NCI-H1436 treated with DMSO at 0.1 percent for 48 hours (cell line): ENCODE results near the gene IGSF21.

Source experiments
- DNase-seq: peaks from one replicate; lab custom pipeline; 2025; lab: John Stamatoyannopoulos, UW

Gene IGSF21

GRCh38 chr1:18263547-18264120 lies 156.0 kb downstream of the IGSF21 start:
- DNase-seq: no peak

DNA sequence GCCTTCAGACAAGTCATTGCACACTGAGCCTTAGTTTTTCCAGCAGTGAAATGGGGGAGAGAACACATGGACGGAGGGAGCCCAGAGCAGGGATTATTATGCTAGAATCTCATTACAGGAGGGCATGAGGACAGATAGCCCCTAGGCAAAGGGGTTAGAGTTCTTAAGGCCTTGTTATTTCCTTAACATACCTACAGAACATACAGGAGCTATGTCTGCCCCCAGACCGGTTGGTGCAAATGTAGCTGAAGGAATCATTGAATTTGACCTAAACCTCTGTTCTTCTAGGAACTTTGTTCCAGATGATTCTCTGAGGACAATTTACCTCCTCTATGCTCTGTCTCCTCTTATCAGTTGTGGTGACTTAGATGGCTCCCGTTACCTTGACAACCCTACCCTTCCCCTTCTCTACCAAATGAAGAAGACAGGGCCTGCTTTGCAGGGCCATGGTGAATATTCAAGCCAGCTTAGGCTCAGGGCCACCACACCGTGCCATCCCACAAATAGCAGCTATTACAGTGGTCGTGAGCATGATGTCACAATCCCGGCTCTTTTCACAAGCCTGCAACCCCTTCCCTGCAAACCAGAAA lies 156.9 kb downstream of the IGSF21 start:
- DNase-seq: no peak

- DNase-seq: no peak
Measured at GRCh38 chr1:18265641-18266040, 158.0 kb downstream of the IGSF21 start.

- no peak for DNase-seq
Measured at GRCh38 chr1:18266391-18266790, 158.8 kb downstream of the IGSF21 start.

DNA sequence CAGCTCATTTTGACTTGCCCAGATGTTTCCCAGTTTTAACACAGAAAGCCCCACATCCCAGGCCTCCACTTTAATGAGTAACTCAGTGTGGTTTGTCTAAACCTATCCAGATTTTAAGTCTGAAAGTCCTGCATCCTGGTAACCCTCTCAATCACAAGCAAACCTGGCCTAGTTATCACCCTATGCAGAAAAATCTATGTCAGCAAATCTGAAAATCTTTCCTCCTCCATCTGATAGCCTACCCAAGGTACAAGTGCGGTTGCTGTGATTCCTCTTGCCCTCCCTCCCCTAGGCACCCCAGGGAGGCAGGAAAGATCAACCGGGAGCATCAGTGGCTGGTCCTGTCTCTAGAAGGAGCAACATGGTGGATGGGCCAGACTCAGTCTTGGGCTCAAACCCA lies 163.7 kb downstream of the IGSF21 start:
- no peak for DNase-seq

DNA sequence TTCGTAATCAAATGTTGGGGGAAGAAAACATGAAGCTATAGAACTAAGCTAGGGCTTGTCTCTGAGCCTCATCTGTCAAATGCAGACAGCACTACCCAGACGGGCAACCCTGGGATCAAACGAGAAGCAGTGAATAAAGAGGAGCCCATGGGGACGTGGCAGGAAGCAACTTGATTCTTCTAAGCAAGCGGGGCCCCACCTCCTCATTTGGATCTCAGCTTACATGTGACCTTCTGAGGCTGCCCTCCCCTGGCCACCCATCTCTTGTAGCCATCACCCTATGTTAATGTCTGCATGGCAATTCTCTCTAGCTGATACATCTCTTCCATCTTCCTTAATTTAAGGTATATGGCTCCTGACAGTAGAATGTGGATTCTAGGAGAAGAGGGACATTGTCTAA lies 171.3 kb downstream of the IGSF21 start:
- DNase-seq: no peak

DNA sequence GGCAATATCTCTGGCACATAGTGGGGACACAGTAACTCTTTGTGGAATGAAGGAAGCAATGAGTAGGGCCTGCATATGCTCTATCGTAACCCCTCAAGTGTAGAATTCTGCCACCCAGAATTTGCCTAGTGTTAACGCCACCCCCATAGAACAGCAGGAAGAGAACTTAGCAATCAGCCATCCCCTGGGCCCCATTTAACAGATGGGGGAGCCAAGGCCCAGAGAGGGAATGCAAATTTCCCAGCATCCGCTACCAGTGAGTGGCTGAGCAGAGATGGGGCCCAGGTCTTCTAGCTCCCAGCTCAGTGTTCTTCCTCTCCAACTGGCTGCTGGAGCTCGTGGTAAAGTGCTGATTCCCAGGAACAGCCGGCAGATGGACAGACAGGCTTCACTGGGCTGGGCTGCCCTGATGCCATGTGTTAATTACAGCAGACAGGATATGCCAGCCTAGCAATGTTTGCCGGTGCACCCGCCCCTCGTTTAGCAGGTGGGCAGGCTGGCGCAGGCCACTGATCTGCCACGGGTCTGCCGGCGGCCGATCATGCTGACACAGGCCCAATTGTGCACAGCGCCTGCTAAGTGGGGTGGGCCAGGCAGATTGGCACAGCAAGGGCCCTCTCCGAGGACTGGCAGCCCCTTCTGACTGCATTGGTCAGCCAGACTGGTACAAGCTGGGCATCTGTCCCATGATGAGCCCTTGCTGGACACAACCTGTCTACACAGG lies 171.9 kb downstream of the IGSF21 start:
- DNase-seq: no peak

DNA sequence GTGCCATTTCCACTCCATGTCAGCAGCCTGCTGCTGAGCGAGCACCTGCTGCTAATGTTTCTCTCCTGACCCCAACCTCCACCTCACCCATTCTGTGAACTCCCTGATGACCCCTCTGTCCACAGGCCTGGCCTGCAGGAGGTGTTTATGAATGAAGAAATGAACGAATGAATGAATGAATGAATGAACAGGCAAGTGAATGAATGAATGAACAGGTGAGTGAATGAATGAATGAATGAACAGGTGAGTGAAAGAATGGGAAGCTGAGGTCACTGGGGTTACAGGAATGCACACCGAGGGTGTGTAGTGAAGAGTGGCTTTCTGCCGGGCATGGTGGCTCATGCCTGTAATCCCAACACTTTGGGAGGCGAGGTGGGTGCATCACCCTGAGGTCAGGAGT lies 173.4 kb downstream of the IGSF21 start:
- no peak for DNase-seq

GRCh38 chr1:18282851-18283600 lies 175.4 kb downstream of the IGSF21 start:
- DNase-seq: no peak

DNA sequence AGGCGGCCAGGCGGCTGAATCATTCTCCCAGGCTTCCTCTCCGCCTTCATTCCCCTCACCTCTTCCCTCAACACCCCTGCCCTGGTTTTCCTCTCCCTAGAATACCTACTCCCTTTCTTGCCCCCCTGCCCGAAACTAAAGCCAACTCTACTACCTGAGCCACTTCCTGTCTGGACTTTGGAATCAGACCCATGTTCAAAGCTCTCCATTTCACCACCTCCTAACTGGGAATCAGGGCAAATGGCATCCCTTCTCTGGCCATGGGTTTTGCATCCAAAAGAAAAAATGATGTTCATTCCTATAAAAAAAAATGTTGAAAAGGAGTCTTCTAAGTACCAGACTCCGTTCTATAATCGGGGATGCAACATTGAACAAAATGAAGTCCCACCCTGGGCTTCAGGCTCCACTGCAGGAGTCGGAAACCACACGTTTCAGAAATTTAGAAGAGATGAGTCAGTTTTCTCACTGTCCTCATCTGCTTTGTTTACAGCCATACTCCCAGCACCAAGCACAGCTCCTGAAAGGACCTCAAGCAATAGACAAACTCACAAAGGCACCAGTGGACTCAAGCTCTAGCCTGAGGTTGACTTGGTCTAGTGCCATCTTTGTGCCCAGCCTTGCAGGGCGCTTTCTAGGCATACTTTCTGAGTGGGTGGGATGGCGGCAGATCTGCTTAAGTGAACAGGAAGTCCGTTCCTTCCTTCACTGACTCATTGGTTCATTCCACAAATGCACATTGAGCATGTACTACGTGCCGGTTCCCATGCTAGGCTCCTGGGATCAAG lies 176.2 kb downstream of the IGSF21 start:
- DNase-seq: no peak

DNA sequence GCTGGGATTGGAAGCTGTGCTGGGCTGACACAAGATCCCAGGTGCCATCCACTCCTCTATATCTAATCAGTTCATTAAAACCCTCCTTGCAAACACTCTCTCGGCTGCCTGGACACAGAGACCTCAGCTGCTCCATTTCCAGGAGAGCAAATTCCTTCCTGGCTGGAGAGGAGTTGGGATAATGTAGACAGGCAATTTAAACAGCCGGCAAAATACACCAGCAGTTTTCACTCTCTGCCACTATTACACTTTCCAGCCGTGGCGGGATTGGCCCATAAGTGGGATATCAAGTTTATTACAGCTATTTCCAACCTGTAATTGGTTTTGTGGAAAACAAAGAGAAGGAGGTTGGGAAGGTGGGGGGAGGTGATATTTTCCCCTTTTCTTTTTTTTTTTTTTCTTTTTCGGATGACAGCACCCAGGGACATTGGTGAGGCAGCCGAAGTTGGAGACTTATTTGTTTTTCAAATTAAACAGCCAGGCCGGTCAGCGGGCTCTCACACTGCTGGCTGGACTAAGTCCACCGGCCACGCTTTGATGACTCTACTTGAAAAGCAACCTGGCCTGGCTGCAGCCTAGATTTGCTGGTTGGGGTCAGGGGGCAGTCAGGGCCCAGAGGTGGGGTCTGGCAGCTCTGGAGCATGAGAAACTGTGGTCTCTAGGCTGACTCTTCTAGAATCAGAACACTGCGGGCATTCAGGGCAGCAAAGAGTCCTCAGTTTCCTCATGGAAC lies 177.4 kb downstream of the IGSF21 start:
- no peak for DNase-seq

DNA sequence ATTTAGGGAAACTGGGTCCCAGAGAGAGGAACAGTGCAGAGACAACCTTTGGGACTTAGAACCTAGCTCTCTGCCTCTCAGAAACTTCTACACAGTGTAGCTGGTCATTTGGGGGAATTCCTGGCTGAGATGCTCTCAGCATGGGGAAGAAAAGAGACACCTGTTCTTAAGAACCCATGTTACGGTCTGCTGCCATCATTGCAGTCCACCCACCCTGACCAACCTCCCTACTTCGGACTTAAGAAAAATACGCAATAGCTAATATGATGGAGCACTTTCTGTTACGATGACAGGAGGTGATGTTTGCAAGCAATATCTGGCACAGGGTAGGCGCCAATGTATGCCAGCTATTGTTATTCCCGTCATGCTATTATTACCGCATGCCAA lies 177.9 kb downstream of the IGSF21 start:
- no peak for DNase-seq

DNA sequence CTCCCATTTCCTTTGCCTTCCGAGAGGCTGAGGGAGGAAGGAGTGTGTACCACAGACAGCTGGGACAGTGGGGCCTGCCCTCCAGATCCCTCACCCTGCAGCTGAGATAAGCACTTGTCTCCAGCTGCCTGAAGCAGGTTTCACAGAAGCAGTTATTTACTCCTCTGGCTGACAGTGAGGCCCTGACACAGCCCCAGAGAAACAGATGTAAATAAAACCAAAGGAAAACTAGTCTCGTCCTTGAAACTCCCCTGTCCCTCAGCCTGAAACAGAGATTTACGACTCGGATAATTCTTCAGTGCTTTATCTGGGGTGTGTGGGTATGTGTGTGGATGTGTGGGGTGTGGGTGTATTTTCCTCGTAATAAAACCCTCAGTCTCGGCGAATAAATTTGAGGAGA lies 181.1 kb downstream of the IGSF21 start:
- no peak for DNase-seq

DNA sequence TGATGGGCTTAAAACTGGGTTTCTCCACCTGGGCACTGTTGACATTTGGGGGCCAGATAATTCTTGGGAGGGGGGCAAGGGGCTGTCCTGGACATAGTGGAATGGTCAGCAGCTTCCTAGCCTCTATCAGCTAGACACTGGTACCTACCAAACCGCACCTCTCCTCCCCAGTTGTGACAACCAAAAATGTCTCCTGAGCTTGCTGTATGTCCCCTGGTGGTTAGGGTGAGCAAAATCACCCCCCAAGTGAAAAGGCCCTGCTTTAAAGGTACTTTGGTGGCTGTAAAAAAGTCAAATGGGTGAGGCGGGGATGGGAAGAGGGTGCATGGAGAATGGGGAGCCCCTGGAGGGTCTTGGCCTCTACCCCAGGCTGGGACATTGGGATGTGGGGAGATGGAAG lies 182.0 kb downstream of the IGSF21 start:
- no peak for DNase-seq

GRCh38 chr1:18290740-18291412 lies 183.3 kb downstream of the IGSF21 start:
- no peak for DNase-seq

DNA sequence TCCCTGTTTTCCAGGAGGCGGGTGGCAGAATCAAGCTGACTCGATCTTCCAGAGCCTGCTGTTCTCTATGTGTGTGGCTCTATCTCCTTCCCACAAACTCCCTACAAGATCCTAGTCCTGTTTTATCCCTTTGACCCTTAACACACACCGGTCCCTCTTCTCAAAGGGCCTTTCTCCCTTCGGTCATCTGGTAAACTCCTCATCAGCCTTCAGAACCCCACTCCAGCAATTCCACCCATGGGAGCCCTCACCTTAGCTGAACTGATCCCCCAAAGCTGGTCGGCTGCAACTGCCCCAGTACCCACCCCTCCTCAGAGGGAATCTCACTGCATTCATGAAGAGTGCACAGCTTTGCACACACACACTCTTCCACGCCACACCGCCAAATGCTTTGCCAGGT lies 184.9 kb downstream of the IGSF21 start:
- DNase-seq: no peak

DNA sequence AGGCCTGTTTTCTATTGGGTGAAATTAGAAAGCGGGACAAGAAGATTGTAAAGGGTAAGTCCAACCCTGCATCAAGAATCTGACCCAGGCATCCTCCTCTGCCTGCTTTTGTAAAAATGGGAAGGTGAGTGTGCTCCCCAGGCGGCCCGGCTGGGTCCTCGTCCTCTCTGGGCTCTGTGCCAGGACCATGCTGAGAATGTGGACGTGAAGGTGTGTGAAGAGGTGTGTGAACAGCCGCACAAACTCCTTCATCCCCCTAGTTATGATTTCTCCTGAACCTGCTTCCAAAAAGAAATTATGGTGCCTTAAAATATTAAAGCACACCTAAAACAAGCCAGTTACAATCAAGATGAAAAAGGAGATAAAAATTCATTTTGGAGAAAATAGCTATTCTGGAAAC lies 185.7 kb downstream of the IGSF21 start:
- DNase-seq: no peak

DNA sequence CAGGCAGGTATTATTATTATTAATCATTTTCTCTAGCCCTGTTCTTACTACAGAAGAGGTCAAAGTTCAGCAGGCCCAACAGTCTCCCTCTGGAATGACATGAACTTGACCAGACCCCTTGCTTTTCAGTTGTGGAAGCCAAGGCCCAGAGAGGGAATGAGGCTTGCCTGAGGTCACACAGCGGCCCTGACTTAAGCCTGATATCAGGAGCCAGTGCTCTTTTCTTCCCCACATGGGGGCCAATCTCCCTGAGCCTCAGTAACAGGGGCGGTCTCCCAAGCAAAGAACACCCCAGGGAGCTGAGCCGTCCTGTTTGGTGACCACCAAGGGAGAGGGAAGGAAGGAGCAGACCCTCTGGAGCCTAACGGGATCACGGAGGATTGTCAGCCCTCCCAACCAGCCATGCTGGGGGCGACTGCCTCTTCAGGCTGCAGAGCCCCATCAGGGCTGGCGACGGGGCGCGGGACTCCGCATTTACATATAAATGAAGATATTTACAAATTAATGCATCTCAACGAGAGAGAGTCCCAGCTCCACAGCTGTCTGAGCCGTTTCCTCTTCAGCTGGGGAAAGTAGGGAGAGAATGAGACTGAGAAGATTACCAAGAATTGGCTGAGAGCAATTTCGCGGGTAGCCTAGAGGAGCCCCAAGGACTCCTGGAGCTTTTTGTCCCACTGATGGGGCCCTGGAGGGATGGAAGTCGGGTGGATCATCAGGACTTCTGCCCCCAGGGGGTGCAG lies 187.0 kb downstream of the IGSF21 start:
- DNase-seq: no peak

DNA sequence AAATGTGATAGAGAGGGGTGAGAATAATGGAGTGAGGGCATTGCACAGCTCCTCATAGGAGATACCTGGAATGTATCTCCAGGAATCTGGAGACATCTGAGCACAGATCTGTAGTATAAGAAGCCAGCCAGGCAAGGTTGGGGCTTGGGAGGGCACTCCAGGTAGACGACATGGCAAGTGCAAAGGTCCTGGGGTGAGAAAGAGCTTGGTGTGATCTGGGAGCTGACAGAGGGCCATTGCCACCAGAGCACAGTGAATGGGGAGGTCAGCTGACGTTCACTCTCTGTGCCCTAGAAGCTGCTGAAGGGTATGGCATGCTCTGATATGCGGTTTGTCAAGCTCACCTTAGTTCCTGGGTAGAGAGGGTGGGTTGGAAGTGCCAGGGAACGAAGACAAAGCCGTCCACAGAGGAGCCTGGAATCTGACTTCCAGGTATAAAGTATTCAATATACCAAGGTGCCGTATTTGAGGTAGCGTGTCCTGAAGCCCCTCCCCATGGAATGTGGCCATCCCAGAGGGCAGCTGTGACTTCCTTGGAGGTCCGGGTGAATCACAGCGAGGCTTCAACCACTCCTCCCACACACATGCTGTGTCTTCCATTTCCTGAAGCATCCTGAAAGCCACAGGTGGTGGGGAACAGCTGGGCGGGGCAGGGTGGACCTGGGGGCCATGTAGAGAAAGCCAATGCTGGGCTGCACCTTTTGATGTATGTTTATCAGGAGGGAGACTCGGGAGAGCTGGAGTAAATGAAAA lies 190.5 kb downstream of the IGSF21 start:
- DNase-seq: no peak
